Activated T-cell treated with anti-CD3 and anti-CD28 coated beads for 24 hours (primary cell): ENCODE data around the gene AJM1.
A peak's percentile ranks its signal among the peaks of the same experiment; 100 is the strongest.
"Not testable (repeated sequence)": the region's sequence is repeated elsewhere in the genome, so short reads cannot be mapped to it uniquely, and the experiment has no call there.

Experiments
- DNase-seq: peaks from one replicate; pipeline ENCODE4 v3.0.0-alpha.2; 2020; ENCODE audit warnings: low read depth

The AJM1 gene

DNA sequence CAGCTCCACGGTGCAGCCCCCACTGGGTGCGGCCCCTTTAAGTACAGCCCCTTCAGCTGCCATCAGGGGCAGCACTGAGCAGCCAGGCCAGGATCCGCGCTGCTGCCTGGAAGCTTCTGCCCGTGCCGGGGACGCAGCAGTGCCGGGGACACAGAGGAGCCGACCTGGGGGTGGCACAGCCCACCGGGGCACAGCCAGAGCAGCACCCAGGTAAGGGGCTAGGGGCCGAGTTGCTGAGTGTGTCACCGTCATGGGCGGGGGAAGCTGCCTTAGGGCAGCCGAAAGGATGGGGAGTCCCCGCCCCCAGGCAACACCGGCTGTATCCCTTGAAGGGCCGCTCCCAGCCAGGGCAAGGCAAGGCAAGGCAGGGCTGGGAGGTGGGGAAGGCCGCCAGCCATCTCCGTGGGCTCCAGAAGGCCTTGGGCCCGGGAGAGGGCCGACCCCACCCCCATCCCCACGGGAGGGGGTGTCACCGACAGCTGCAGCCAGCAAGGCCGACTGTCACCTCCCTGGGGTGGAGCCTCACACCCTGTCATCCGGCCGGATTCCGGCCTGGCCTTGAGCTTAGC lies at the start of gene AJM1:
Gene AJM1, plus strand, starts transcription at position 99 of the 569 bp plus-strand sequence. CDS start 1,937 bp downstream, outside the sequence.
- peak; percentile 75 for DNase-seq

DNA sequence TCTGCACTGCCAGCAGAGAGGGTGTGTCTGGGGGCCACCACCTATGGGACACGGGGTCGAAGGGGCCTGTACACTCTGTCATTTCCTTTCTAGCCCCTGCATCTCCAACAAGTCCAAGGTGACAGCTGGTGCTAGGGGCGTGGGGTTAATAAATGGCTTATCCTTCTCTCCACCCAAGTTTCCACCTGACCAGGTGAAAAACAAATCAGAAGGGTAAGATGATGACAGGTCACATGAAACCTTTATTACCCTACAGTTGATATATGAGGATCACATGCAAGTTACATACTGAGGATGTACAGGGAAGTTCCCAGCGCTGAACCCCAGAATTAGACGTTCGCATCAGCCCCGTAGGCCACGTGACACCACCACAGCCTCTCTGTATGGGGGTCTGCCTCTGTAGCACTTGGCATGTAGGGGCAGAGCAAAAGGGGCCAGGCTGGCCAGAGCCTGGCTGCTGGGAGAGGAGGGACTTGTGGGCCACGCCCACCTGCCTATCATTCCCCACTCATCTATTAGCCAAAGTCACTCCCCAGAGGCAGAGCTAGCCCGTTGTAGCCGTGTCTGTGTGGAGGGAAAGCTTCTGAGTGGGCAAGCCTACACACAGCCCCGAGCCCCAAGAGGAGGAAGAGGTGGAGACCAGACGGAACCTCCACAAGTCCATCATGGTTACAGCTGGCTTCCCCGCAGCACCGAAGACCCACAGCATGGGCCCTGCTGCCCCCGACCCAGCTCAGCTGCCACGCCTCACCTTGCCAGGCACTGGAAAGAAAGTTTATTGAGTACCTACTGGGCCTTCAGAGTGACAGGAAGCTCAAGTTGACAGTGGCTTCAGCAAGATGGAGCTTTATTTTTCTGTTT lies 49.0 kb upstream of the AJM1 start:
- no peak for DNase-seq

DNA sequence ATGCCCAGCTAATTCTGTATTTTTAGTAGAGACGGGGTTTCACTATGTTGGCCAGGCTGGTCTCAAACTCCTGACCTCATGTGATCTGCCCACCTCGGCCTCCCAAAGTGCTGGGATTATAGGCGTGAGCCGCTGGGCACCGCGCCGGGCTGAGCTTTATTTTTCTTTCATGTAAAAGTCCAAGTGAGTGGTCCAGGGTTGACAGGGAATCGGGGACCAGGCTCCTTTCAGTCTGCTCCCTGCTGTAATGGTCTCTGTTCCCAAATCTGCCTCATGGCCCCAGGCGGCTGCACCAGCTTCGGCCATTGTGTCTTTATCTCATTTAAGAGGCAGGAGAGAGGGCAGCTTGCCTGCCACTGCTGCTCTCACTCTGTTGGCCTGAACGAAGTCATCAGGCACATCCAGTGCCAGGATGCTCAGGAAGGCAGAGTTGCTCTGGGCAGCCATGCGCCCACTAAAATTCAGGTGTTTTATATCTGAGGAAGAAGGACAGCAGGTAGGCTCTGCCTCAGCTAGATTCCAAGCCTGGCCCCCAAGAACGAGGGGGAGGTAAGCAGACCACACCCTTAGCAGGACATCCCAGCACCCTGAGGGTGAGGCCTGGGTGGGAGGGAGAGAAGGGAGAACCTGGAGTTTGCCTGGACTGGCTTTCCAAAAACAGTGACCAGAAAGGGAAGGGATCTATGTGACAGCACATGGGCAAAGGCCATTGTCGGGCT lies 47.8 kb upstream of the AJM1 start:
- DNase-seq: no peak

DNA sequence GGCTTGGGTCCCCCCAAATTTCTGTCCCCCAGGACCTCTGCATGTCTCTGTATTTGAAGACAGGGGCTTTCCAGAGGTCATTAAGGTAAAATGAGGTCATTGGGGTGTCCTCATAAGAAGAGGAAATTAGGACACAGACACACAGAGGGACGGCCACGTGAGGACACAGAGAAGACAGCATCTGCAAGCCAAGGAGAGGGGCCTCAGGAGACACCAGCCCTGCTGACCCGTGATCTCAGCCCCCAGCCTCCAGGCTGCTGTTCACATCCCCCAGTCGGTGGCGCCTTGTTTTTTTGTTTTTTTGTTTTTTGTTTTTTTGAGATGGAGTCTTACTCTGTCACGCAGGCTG lies 47.3 kb upstream of the AJM1 start:
- DNase-seq: no peak

DNA sequence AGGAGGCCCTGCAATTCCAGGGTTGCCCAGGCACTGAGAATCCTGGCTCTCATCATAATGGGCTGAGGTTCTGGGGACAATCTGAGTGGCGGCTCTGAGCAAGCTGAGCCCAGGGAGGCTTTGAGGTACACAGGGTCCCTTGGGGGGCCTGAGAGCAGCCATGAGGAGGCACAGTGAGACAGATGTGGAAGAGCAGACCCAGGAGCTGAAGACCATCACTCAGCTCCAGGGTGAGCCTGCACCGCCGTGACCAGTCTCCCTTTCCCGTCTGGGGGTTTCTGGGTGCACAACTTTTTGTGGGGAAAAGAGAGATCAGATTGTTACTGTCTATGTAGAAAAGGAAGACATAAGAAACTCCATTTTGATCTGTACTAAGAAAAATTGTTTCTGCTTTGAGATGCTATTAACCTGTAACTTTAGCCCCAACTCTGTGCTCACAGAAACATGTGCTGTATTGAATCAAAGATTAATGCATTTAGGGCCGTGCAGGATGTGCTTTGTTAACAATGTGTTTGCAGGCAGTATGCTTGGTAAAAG lies 46.0 kb upstream of the AJM1 start, which contains the start of gene CCDC183:
Gene CCDC183, plus strand, starts transcription at position 101 of the 537 bp plus-strand sequence. Its CDS starts 60 bp downstream, at position 161.
- no peak for DNase-seq

DNA sequence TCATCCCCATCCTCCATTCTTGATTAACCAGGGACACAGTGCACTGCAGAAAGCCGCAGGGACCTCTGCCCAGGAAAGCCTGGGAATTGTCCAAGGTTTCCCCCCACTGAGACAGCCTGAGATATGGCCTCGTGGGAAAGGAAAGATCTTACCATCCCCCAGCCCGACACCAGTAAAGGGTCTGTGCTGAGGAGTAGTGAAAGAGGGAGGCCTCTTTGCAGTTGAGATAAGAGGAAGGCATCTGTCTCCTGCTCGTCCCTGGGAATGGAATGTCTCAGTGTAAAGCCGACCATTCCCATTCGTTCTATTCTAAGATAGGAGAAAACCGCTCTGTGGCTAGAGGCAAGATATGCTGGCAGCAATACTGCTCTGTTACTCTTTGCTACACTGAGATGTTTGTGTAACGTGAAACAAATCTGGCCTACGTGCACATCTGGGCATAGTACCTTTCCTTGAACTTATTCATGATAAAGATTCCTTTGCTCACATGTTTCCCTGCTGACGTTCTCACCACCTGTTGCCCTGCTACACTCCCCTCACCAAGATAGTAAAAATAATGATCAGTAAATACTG lies 45.4 kb upstream of the AJM1 start:
- DNase-seq: not testable (repeated sequence)

DNA sequence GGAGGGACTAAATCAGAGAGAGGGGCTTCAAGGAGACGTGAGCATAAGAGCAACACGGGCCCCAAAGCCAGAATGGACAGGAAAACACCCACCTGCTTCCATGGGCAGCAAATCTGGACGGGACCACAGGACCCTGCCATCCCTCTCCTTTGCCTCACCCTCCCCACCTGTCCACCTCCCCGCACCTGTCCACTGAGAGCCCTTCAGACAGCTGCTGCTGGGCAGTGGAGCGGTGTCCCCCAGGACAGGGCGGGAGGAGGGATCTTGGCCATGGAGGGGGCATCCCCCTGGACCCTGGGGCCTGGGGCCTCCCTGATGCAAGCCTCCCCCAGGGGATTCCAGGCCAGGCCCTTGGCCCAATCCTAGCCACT lies 43.6 kb upstream of the AJM1 start:
- DNase-seq: no peak

DNA sequence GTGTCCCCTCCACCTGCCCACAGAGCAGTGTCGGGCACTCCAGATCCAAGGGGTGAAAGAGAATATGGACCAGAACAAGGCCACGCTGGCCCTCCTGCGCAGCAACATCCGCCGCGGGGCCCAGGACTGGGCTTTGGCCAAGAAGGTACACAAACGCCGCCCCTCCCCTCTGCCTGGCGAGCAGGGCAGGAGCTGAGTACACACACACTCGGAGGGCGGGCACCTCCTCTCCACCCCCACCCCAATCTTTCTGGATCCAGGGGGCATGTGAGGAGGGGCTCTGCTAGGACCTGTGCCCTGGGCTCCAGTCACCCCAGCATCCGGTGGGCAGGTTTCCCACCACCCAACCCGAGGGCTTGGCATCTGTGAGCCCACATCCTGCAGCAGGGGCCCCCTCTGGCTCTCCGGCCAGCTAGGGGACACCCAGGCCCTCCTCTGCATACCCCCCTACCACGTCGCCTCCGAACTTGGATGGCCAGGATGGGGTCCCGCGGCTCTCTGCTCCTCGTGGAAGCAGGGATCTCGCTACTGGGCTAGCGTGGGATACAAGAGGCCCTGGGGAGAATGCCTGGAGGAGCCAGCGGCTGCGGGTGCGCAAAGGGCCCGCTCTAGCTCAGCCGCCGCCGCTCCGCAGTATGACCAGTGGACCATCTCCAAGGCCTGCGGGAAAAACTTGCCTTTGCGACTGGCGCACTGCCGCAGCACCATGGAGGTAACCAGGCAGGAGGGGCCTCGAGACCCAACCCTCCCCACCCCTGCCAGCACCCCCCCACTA lies 43.0 kb upstream of the AJM1 start:
- no peak for DNase-seq

DNA sequence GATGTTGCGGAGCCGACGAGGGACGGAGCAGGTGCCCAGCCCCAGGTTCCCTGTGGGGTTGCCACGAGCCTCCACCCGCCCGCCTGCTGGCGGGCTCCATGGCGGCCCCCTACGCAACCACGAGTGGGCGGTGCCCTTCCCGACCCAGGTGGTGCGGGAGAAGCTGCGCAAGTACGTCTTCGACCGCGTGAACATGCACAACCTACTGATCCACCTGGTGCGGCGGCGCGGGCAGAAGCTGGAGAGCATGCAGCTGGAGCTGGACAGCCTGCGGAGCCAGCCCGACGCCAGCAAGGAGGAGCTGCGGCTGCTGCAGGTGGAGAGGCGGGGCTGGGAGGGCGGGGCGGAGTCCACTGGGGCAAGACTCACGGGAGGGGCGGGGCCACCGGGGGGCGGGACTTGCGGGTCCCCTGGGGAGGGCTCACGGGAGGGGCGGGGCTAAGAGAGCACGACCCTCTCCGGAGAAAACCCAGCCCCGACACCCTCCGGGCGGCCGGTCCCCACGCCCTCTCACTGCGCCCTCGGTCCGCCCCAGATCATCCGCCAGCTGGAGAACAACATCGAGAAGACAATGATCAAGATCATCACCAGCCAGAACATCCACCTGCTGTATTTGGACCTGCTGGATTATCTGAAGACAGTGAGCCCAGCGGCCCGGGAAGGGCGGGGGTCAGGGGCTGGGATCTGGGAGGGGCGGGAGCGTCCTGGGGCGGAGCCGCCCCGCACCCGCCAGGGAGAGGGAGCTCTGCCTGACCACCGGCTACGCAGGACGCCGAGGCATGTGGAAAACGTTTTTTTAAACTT lies 42.2 kb upstream of the AJM1 start:
- peak; percentile 81 for DNase-seq

DNA sequence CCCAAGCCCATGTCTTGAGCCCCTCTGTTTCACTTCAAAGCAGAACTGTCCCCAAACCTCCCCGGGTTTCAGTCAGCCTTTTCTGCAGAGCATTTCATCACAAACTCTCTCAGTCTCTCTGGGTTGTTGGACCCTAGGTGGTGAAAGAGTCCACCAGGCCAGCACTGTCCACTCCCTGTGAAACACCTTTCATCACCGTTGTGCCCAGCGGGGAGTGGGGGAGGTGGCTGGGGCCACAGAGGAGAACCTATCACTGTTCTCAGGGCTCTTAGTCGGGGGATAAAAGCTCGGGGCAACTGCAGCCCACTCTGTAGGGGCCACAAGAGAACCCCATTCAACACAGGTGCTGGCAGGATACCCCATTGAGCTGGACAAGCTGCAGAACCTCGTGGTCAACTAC lies 40.0 kb upstream of the AJM1 start:
- DNase-seq: no peak

DNA sequence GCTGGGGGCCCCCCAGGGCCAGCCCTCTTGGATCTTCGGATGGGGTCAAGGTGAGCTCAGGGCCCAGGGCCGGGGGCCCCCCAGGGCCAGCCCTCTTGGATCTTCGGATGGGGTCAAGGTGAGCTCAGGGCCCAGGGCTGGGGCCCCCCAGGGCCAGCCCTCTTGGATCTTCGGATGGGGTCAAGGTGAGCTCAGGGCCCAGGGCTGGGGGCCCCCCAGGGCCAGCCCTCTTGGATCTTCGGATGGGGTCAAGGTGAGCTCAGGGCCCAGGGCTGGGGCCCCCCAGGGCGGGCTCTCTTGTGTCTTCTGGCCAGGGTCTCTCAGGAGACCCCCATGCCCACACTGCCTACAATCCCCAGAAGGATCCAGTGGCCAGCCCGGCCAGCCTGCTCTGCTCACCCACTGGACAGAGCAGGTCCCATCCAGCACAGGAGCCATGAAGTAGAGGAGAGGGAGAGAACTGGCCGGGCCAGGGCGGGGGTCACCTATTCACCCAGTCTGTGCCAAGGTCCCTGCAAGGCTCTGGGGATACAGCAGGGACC lies 39.2 kb upstream of the AJM1 start:
- DNase-seq: not testable (repeated sequence)

DNA sequence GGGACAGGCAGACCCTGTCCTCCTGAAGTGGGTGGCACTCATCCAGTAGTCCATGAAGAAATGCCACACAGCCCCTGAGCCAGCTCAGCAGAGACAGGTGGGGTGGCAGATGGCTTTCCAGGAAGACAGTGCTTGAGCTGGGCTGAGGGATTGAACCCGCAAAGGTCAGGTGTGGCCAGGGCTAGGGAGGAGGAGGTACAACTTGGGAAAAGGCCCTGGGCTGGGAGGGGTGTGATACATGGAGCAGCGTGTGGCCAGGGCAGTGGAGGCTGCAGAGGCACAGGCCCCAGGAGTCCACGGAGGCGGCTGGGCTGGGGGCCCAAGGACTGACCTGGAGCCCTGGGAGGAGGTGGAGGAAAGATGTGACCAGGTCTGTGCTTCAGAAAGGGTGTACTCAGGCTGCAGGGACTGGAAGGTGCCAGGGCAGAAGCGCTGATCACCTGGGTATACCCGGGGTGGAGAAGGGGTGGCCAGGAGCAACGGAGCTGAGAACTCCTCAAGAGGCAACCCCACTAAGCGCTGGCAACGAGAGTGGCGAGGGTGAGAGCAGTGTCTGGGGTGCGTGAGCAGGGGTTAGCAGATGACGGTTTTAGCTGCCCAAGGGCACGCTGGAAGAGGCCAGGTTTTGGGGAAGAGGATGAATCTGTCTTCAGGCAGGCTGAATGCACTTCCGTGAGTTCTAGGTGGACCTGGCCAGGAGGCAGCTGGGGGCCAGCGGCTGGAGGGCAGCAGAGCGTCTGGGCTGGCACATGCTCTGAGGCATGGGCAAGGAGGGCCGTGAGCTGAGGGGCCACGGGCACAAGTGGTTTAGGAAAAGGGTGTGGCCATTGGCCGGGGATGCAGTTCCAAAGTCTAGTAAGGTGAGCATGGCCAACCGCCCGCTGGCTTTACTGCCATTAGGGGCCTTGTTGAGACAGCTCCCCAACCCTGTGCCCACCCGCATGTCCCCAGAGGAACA lies 38.4 kb upstream of the AJM1 start:
- DNase-seq: no peak

DNA sequence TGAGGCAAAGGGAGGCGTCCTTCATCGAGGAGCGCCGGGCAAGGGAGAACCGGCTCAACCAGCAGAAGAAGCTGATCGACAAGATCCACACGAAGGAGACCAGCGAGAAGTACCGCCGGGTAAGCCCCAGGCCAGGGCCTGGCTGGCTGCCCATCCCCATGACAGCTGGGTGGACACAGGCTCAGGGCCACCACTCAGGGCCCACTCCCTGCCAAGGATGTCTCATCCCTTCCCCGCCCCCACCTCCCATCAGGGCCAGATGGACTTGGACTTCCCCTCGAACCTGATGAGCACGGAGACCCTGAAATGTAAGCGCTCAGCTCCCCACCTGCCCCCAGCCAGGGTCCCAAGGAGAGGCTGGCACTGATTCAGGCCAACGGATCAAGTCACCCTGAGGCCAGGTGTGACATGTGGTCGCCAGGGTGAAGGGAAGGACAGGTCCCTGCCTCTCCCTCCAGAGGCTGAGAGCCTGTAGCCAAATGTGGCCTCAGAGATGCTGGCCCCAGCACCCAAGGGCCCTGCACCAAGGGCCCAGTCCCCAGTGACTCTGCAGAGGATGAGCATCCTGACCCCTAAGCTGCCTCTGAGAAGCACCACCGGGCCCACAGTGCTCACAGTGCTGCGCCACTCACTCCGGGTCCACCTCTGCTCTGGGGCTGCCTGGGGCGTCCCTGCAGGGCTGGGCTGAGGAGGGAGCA lies 37.6 kb upstream of the AJM1 start:
- no peak for DNase-seq

DNA sequence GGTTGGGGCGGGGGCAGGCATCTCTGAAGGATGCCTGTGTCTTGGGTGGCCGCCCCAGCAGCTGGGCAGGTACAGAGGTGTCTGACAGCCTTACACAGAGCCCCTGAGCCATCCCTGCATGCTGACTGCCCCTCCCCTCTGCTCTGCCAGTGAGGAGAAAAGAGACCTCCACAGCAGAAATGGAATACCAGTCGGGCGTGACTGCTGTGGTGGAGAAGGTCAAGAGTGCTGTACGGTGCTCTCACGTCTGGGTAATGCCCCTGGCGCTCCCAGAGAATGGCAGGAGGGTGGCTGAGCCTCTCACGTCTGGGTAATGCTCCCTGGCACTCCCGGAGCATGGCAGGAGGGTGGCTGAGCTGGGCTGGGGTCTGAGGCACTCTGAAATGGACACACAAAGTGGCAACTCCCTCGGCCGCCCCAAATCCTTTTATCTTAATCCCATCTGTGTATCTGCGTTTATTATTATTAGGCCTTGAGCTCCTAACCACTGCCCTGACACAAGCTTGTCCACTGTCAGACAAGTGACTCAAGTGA lies 37.0 kb upstream of the AJM1 start:
- no peak for DNase-seq

DNA sequence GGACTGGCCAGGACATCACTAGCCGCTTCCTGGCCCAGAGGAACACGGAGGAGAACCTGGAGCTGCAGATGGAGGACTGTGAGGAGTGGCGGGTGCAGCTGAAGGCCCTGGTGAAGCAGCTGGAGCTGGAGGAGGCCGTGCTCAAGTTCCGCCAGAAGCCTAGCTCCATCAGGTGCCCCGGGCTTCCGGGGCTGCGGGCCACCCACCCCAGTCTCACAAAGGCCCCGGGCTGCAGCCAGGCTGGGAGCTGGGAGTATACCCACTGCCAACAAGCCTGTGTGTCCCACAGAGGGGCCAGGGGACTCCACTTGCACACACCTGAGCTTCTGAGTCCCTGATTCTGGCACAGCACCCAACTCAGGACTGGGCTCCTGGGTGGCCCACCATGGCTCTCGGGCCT lies 36.2 kb upstream of the AJM1 start:
- DNase-seq: no peak

DNA sequence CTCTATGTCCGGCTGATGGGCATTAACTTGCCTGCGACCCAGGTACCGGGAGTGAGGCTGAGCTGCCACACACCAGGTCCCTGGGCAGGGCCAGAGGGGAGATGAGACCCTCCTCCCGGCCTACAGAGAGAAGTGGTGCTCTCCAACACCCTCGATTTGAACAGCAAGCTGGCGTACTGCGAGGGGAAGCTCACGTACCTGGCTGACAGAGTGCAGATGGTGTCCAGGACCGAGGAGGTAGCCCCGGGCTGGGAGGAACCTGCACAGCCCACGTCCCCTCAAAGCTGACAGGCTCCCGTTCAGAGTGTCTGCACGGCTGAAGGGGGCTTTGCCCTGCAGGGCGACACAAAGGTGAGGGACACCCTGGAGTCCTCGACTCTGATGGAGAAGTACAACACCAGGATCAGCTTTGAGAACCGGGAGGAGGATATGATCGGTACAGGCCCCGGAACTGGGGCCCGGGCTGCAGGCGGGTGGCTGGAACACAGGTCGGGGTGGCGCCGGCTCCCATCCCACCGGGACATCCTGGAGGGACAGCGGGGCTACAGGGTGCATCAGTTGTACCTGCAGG lies 35.6 kb upstream of the AJM1 start:
- DNase-seq: no peak

DNA sequence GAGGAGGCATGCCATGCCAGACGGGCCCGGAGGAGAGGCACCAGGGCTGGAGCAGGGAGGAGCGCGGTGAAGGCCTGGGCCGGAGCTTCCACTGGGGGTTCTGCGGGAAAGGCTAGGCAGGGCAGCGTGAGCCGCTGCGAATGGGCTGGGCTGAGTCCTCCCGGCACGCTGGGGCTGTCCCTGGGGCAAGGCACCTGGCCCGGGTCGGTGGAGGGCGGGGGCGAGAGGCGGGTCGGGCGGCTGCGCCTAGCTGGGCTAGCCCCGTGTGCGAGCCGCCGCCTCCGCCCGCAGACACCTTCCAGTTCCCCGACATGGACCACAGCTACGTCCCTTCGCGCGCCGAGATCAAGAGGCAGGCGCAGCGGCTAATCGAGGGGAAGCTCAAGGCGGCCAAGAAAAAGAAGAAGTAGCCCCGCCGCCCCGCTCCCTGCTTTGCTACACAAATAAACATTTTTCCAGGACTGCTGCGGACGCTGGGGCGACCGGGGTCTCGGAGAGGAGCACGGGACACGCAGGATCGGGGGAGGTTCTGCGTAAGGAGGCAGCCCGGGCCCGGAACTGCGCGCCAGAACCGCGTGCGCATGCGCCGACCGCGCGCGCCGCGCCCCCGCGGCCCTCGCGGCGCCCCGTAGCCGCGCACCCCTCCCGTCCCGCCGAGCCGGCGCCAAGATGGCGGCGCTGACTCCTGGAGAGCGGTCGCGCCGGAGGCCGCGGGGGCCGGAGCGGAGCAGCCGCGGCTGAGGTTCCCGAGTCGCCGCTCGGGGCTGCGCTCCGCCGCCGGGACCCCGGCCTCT lies 34.8 kb upstream of the AJM1 start, which contains the start of gene RABL6:
Gene RABL6, plus strand, starts transcription at position 668 of the 794 bp plus-strand sequence. CDS start 249 bp downstream, outside the sequence.
- DNase-seq: peak; percentile 75
